Measurements from ENCODE around the gene ABHD1. TPM values are rescaled to one million over a fixed set of nuclear protein-coding genes. Genes with fewer than 3 reads are reported as not detected.

The ABHD1 gene
- total and polyA plus RNA-seq, 3 experiments from 2014 or later, result 0.33 to 1.4 (median 0.90) TPM

DNA sequence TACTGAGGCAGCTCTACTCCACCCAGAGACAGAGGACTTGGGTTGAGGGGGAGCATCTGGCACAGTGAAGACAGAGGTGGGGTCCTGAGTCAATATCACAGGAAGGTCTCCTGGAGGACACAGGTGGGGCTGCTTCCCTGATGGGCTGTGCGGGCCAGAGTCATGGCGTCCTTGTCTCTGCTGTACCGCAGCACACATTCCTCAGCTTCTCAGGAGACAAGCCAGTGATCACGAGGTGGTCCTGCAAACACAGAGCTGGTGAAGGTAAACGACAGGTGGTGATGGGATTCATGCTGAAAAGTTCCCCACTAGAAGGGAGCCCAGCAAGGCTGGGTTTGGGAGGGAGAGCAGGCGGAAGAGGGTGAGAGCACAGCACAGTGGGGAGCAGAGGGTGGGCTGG lies 34.9 kb downstream of the ABHD1 start:
- H3K9me3 ChIP-seq (ENCODE audit: low read length), result no peaks in the 10 kb centered on the region
- H3K27me3 ChIP-seq (ENCODE audit: insufficient read depth, low read length, poor library complexity, severe bottlenecking), result no peaks in the 10 kb centered on the region
- no peaks in the 10 kb centered on the region for H3K36me3 Mint-ChIP-seq
- no peak overlapping the region for H3K4me3 Mint-ChIP-seq
- no peak overlapping the region for H3K4me3 ChIP-seq (ENCODE audit: low read length)
- no peaks in the 10 kb centered on the region for H3K4me1 Mint-ChIP-seq
- H3K27me3 Mint-ChIP-seq, result peaks cover 8 to 10% of the 10 kb centered on the region in 2 donors
- no peaks in the 10 kb centered on the region for H3K4me1 ChIP-seq (ENCODE audit: insufficient read depth, low read length)
- no peaks in the 10 kb centered on the region for H3K36me3 ChIP-seq (ENCODE audit: insufficient read depth, low read length)
- no peaks in the 10 kb centered on the region for H3K9me3 Mint-ChIP-seq
- ChIA-PET POLR2A (no interaction called here), CTCF (interaction anchor here (0.7 kb wide), 1 partner anchor 121 kb away, joined by 3 read pairs; no protein-coding TSS in a partner anchor)
- no peak overlapping the region for H3K27ac Mint-ChIP-seq
- no peak for DNase-seq
- no peak overlapping the region for H3K27ac ChIP-seq (ENCODE audit: low read depth, low read length)

DNA sequence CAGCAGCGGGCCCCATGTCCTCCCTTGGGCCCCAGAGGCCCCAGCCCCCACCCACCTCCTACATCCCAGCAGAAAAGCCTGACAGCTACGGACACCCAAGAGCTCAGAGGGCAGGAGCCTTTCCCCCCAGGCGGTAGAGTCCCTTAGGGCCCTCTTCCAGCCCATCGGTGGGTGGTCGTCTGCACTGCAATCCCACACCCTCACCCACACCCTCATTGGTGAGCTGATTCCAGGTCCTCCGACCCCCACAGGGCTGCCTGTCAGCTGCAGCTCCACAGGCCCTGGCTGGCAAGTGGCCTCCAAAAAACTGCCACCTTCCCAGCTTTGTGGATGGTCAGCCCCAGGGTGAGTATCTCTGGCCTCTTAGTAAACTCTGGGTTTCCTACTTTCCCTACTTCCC lies 35.7 kb downstream of the ABHD1 start:
- no peak for DNase-seq
- no peaks in the 10 kb centered on the region for H3K27me3 ChIP-seq (ENCODE audit: insufficient read depth, low read length, poor library complexity, severe bottlenecking)
- H3K27ac Mint-ChIP-seq, result peak overlapping the region in 1 of 8 donors; percentile 94
- no peaks in the 10 kb centered on the region for H3K4me1 ChIP-seq (ENCODE audit: insufficient read depth, low read length)
- H3K4me3 ChIP-seq (ENCODE audit: low read length), result no peak overlapping the region
- POLR2A ChIA-PET, result no interaction called here
- no peak overlapping the region for H3K4me3 Mint-ChIP-seq
- no peaks in the 10 kb centered on the region for H3K4me1 Mint-ChIP-seq
- H3K36me3 Mint-ChIP-seq, result no peaks in the 10 kb centered on the region
- peaks cover 3 to 7% of the 10 kb centered on the region in 2 donors for H3K27me3 Mint-ChIP-seq
- H3K9me3 ChIP-seq (ENCODE audit: low read length), result no peaks in the 10 kb centered on the region
- H3K36me3 ChIP-seq (ENCODE audit: insufficient read depth, low read length), result no peaks in the 10 kb centered on the region
- no peaks in the 10 kb centered on the region for H3K9me3 Mint-ChIP-seq
- CTCF ChIA-PET, result no interaction called here
- no peak overlapping the region for H3K27ac ChIP-seq (ENCODE audit: low read depth, low read length)

DNA sequence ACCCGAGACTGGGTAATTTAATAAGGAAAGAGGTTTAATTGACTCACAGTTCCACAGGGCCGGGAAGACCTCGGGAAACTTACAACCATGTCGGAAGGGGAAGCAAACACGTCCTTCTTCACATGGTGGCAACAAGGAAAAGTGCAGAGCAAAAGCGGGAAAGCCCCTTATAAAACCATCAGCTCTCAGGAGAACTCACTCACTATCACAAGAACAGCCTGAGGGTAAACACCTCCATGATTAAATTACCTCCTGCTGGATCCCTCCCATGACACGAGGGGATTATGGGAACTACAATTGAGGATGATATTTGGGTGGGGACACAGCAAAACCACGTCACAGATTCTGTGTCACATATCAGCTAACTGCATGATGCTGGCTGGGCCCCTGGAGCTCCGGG lies 36.6 kb downstream of the ABHD1 start:
- Histone ChIP-seq H3K36me3 (ENCODE audit: insufficient read depth, low read length) (no peaks in the 10 kb centered on the region), H3K4me3 (ENCODE audit: low read length) (no peak overlapping the region), H3K27me3 (ENCODE audit: insufficient read depth, low read length, poor library complexity, severe bottlenecking) (no peaks in the 10 kb centered on the region), H3K9me3 (ENCODE audit: low read length) (no peaks in the 10 kb centered on the region), H3K27ac (ENCODE audit: low read depth, low read length) (no peak overlapping the region), H3K4me1 (ENCODE audit: insufficient read depth, low read length) (no peaks in the 10 kb centered on the region)
- no peaks in the 10 kb centered on the region for H3K36me3 Mint-ChIP-seq
- ChIA-PET CTCF (interaction anchor here (1.7 kb wide), 1 partner anchor 10 kb away, joined by 6 read pairs; no protein-coding TSS in a partner anchor), POLR2A (no interaction called here)
- H3K4me3 Mint-ChIP-seq, result no peak overlapping the region
- H3K9me3 Mint-ChIP-seq, result no peaks in the 10 kb centered on the region
- peaks cover 3 to 7% of the 10 kb centered on the region in 2 donors for H3K27me3 Mint-ChIP-seq
- no peak overlapping the region for H3K27ac Mint-ChIP-seq
- DNase-seq, result no peak
- H3K4me1 Mint-ChIP-seq, result no peaks in the 10 kb centered on the region

DNA sequence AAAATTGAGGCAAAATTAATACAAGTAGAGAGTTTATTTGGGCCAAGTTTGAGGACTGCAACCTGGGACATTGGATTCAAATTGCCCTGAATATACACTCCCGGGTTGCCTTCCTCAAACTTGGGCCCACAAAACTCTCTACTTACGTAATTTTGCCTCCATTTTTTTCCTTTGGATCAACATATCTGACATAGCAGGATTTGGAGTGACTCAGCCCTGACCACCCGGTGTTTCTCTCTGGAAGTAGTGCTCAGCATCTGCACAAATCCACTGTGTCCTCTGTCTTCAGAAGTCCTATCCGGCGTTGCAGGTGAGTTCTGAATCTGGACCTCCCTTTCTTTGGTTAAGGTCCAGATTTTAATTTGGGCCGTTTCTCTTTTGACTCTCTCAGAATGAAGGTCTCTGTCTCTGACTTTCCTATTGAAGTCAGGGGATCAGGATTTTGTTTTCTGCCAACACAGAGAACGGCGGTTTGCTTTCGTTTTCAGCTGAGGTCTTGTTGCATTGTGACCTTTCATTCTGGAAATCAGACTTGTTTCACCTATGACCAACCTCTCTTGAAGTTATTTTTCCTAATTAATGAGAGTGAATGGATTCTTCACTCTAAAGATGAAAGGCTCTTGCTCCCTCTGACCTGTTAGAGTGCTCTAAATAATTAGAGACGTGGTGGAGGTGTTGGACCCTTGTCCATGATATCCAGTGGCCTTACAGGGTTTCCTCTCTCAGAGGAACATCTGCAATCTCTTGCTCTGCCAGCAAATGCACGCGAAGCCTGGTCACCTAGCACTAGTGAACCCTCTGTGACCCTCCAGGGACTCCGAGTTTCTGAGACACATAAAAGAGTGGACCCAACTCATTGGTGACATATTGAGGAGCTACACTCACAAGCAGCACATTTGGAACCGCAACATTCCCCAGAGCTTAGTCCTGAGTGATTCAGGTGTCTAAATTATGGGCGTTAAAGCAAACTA lies 38.8 kb downstream of the ABHD1 start:
- Histone ChIP-seq H3K9me3 (ENCODE audit: low read length) (no peaks in the 10 kb centered on the region), H3K27me3 (ENCODE audit: insufficient read depth, low read length, poor library complexity, severe bottlenecking) (no peaks in the 10 kb centered on the region), H3K4me3 (ENCODE audit: low read length) (no peak overlapping the region), H3K36me3 (ENCODE audit: insufficient read depth, low read length) (no peaks in the 10 kb centered on the region), H3K4me1 (ENCODE audit: insufficient read depth, low read length) (no peaks in the 10 kb centered on the region), H3K27ac (ENCODE audit: low read depth, low read length) (no peak overlapping the region)
- no peaks in the 10 kb centered on the region for H3K36me3 Mint-ChIP-seq
- no peaks in the 10 kb centered on the region for H3K9me3 Mint-ChIP-seq
- ChIA-PET POLR2A (no interaction called here), CTCF (no interaction called here)
- H3K4me1 Mint-ChIP-seq, result no peaks in the 10 kb centered on the region
- H3K27me3 Mint-ChIP-seq, result peaks cover 6 to 7% of the 10 kb centered on the region in 2 donors
- peak overlapping the region in 1 of 8 donors; percentile 15 for H3K27ac Mint-ChIP-seq
- H3K4me3 Mint-ChIP-seq, result peak overlapping the region in 1 of 7 donors; percentile 28
- no peak for DNase-seq

DNA sequence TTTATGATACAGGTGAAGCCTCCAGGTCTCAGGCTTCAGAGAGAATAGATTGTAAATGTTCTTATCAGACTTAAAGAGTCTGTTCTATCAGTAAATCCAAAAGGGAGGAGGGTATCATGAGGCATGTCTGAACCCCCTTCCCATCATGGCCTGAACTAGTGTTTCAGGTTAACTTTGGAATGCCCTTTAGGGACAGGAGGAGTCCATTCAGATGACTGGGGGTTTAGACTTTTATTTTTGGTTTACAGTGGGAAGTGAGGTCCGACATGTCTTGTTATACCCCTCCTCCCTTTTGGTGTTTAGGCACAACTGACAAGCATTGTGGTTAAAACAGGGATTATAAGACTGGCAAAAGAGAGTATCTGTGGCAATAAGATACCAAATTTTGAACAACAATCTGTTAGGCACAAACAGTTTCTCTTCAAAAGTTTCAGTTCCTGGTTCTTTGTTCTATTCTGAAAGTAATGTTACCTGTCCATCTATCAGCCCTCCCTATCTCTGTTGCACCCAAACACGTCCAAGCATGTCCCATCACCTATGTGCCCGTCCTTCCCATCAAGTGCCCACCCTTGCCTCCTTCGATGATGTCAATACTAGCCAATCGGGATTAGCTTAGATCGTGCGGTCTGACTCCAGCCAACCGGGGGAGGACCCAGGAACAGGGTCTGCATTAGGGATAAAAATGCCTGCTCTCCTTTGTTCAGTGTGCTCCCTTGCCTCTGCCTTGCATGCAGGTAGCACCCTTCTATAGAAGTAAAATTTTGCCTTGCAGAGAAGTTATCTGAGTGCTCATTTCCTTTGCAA lies 41.5 kb downstream of the ABHD1 start:
- H3K4me3 ChIP-seq (ENCODE audit: low read length), result no peak overlapping the region
- CTCF ChIA-PET, result no interaction called here
- H3K4me1 ChIP-seq (ENCODE audit: insufficient read depth, low read length), result peaks cover 4% of the 10 kb centered on the region
- H3K27me3 ChIP-seq (ENCODE audit: insufficient read depth, low read length, poor library complexity, severe bottlenecking), result peaks cover 2% of the 10 kb centered on the region
- H3K27ac ChIP-seq (ENCODE audit: low read depth, low read length), result no peak overlapping the region
- peaks cover 0 to 4% (median 2%) of the 10 kb centered on the region in 3 donors for H3K4me1 Mint-ChIP-seq
- H3K9me3 Mint-ChIP-seq, result no peaks in the 10 kb centered on the region
- no peak for DNase-seq
- H3K4me3 Mint-ChIP-seq, result no peak overlapping the region
- H3K36me3 ChIP-seq (ENCODE audit: insufficient read depth, low read length), result no peaks in the 10 kb centered on the region
- POLR2A ChIA-PET, result no interaction called here
- peaks cover 6 to 7% of the 10 kb centered on the region in 2 donors for H3K27me3 Mint-ChIP-seq
- H3K36me3 Mint-ChIP-seq, result no peaks in the 10 kb centered on the region
- H3K27ac Mint-ChIP-seq, result peak overlapping the region in 1 of 8 donors; percentile 78
- H3K9me3 ChIP-seq (ENCODE audit: low read length), result no peaks in the 10 kb centered on the region

DNA sequence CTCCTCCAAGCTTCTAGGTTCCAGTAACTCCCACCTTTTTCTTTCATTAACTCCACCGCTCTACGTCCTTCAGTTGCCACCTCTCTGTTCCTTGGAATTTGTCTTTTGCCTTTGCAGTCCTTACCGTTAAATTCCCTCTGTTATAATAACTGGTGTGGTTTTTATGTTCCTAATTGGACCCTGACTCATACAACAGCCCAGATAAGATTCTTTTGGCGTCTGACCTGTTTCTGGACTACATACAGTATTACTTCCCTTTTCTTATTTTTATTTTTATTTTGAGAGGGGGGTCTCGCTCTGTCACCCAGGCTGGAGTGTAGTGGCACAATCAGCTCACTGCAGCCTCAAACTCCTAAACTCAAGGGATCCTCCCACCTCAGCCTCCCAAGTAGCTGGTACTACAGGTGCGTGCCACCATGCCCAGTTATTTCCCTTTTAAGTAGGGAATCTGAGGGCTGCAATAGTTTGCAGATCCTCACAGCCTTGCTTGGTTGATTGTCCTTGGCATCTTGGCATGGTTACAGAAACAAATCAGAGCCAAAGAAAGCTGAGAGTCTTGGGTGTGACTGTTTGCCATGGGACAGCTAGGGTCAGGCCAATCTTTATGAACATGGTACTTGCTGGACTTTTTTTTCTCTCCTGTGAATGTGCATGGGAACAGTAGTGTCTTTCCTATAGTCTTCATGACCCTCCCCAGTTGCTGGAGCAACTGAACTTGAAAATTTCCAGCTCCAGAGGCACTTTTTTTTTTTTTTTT lies 47.1 kb downstream of the ABHD1 start:
- no peaks in the 10 kb centered on the region for H3K36me3 ChIP-seq (ENCODE audit: insufficient read depth, low read length)
- H3K27me3 ChIP-seq (ENCODE audit: insufficient read depth, low read length, poor library complexity, severe bottlenecking), result peaks cover 12% of the 10 kb centered on the region
- Mint-ChIP-seq H3K9me3 (no peaks in the 10 kb centered on the region), H3K4me3 (peak overlapping the region in 3 of 7 donors; percentile 6 to 21 (median 13)), H3K27ac (no peak overlapping the region), H3K27me3 (peaks cover 8 to 11% of the 10 kb centered on the region in 2 donors), H3K36me3 (no peaks in the 10 kb centered on the region), H3K4me1 (peaks cover 2 to 7% (median 4%) of the 10 kb centered on the region in 3 donors)
- DNase-seq, result no peak
- no peak overlapping the region for H3K4me3 ChIP-seq (ENCODE audit: low read length)
- ChIA-PET CTCF (interaction anchor here (0.8 to 1.6 kb wide), 10 partner anchors 8 to 513 kb away, joined by 3 to 7 read pairs (median 3); no protein-coding TSS in a partner anchor), POLR2A (no interaction called here)
- H3K4me1 ChIP-seq (ENCODE audit: insufficient read depth, low read length), result peaks cover 5% of the 10 kb centered on the region
- no peaks in the 10 kb centered on the region for H3K9me3 ChIP-seq (ENCODE audit: low read length)
- no peak overlapping the region for H3K27ac ChIP-seq (ENCODE audit: low read depth, low read length)

DNA sequence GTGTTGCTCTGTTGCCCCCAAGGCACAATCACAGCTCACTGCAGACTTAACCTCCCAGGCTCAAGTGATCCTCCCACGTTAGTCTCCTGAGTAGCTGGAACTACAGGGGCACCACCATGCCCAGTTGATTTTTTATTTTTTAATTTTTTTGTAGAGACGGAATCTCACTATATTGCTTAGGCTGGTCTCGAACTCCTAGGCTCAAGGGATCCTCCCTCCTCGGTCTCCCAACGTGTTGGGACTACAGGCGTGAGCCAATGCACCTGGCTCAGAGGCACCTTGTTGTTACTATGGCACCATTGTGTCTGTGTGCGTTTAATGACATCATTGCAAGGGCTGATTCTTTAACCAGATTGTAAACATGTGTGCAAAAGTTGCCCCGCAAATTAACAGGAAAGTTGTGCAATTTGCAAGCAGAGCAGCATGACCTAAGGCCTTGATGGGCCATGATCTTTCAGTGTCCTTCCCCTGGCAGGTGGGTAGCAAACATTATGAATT lies 47.8 kb downstream of the ABHD1 start:
- Histone ChIP-seq H3K9me3 (ENCODE audit: low read length) (no peaks in the 10 kb centered on the region), H3K27ac (ENCODE audit: low read depth, low read length) (no peak overlapping the region), H3K36me3 (ENCODE audit: insufficient read depth, low read length) (no peaks in the 10 kb centered on the region), H3K27me3 (ENCODE audit: insufficient read depth, low read length, poor library complexity, severe bottlenecking) (peaks cover 12% of the 10 kb centered on the region), H3K4me1 (ENCODE audit: insufficient read depth, low read length) (peaks cover 5% of the 10 kb centered on the region), H3K4me3 (ENCODE audit: low read length) (no peak overlapping the region)
- no peak for DNase-seq
- Mint-ChIP-seq H3K27ac (no peak overlapping the region), H3K9me3 (no peaks in the 10 kb centered on the region), H3K4me3 (no peak overlapping the region), H3K4me1 (peaks cover 2 to 7% (median 4%) of the 10 kb centered on the region in 3 donors), H3K36me3 (no peaks in the 10 kb centered on the region), H3K27me3 (peaks cover 12 to 17% of the 10 kb centered on the region in 2 donors)
- ChIA-PET POLR2A (no interaction called here), CTCF (interaction anchor here (0.8 to 1.6 kb wide), 2 partner anchors 210 to 512 kb away, joined by 3 read pairs; no protein-coding TSS in a partner anchor)

All from CD8-positive, alpha-beta memory T cell (primary cell).